ENCODE results near the gene GPD2.

The GPD2 gene

DNA sequence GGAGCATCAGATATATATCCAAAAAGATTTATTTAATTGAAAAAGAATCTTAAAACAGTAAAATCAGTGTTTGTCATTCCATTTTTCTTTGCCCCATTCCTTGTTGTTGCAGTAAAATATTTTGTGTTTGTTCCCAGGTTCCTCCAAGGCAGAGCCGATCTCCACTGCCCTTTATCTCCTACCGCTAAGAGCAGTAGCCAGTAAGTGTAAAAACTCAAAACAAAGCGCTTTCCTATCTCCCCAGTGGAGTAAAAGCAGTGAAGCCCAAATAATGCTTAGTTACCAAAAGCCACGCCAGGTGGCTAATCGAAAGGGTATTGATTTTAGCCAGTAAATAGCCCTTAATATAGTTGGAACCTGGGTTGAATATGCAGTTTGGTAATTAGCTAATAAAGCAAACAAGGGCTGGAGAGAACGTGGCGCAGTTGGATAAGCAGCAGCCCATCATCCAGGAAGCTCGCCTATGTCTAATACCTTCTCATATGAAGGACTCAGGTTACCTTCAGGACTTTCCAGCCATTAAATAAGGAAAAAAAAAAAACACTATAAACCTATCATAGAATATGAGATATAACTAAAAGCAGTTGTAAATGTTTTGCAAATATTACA, 12.4 kb upstream of the GPD2 start:
- no peak for TF ChIP-seq CTCF (conservative IDR thresholded peaks at IDR 0.05; ENCODE audit: low read depth, low read length)
- no peak for DNase-seq (ENCODE audit: low read depth)
- no peak overlapping the region for H3K4me3 ChIP-seq (ENCODE audit: low read depth, low read length)

DNA sequence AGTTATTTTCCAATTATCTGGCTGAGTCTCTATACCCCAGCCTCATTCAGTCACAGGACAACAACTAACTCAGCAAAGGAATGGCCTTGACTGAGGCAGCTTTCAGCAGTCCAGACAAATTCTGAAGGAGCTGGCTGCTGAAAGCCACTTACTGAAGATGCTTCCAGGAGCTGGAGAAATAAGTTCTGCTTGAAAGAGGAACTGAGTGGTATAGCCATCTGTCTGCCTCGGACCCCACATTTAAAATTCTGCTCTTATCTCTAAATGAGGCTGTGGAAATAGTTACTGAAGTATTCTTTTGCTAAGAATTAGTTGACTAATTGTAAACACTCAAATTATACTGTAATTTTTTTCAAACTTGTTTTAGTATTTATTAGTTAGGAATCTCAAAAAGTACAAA, 9.1 kb upstream of the GPD2 start:
- DNase-seq (ENCODE audit: low read depth), result no peak
- H3K4me3 ChIP-seq (ENCODE audit: low read depth, low read length), result no peak overlapping the region
- TF ChIP-seq CTCF (conservative IDR thresholded peaks at IDR 0.05; ENCODE audit: low read depth, low read length), result no peak

- peak; percentile 59 for DNase-seq (ENCODE audit: low read depth)
- H3K4me3 ChIP-seq (ENCODE audit: low read depth, low read length), result no peak overlapping the region
- no peak for TF ChIP-seq CTCF (conservative IDR thresholded peaks at IDR 0.05; ENCODE audit: low read depth, low read length)
These were observed 7.0 kb upstream of the GPD2 start for GRCh38 chr2:156429211-156429610.

DNA sequence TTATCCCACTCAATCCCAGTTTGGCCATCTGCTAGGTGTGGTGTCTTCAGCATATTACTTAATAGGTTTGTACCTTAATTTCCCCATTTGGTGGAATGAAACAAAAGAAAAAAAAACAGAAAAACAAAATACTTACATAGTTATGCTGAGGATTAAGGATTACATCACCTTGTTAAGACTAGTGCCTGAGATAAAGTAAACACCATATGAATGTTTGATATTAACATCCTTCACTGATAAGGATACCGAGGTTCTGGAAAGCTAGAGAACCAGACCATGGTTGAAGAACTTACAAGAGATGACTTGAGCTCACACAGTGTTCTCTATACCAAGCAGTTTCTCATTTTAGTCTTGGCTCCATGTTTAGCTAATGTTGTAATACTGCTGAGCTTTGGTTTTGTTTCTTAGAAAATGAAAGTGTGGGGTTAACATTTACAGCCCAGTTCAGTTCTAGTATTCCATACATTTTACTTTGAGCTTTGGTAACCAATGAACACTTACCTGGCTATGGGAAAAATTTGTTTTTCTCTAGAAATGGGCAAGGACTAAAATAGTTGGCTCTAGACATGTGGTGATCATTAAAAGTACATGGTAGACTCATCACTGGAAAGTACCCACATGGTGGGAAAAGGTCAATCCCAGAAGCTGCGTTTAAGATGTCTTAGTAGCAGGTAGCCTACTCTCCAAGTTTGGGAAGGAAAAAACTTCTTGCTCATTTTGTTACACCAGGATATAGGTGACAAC, 5.8 kb upstream of the GPD2 start:
- DNase-seq (ENCODE audit: low read depth), result peak; percentile 35
- no peak for TF ChIP-seq CTCF (conservative IDR thresholded peaks at IDR 0.05; ENCODE audit: low read depth, low read length)
- no peak overlapping the region for H3K4me3 ChIP-seq (ENCODE audit: low read depth, low read length)

DNA sequence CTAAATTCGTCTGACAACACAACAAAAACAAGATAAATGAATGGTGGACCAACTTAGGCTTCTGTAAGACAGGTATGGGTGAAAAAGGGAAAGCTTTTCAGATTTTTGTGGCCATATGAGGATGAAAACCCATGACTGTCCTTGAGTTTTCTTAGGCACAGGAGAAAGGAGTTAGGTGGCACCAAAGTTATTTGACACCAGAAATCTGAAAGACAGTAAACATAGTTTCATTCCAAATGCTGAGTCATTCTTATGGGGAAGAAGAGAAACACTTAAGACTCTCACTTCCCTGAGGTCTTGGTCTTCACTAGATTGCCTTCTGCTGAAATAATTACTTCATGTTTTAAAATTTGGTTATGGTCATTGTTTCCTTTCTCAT, 5.2 kb upstream of the GPD2 start:
- DNase-seq (ENCODE audit: low read depth), result peak; percentile 84
- no peak for TF ChIP-seq CTCF (conservative IDR thresholded peaks at IDR 0.05; ENCODE audit: low read depth, low read length)
- H3K4me3 ChIP-seq (ENCODE audit: low read depth, low read length), result no peak overlapping the region

DNA sequence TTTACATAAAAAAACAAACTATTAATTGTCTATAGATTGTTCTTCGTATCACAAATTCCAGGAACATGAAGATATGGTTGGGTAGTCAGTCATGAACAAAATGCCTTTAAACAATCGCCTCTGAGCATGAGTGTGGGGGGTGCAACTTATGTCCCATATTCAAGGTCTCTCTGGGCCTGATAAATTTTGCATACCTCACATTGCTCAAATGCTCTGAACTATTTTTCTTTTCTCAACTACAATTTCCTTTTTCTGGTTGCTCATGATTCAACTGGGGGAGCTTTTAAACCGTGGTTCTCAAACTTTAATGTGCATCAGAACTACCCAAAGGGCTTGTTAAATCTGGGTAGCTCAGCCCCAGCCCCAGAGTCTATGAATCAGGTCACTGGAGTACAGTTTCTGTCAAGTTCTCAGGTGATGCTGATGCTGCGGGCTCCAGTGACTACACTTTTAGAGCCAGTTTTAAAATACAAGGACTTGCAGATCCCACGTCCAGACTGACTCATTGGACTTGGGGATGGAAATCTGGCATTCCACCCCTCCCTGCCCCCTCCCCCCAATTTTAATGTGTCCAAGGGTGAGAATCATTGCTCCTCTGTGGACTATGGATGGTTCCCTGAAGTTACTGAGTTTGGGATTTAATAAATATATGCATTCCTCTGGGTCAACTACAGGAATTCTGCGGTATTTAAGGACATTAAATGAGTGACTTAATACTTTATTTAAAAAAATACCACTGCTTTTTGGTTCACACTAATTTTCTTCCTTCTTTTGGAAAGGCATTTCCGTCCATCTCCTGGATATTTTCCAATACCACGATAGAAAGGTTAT, 1.5 kb upstream of the GPD2 start:
- no peak overlapping the region for H3K4me3 ChIP-seq (ENCODE audit: low read depth, low read length)
- DNase-seq (ENCODE audit: low read depth), result peak; percentile 71
- TF ChIP-seq CTCF (conservative IDR thresholded peaks at IDR 0.05; ENCODE audit: low read depth, low read length), result no peak
